Mesendoderm (in vitro differentiated cells): ENCODE measurements around the gene PPP3R2.
A peak's percentile ranks its signal among the peaks of the same experiment; 100 is the strongest.

Experiments
- DNase-seq: peaks from one replicate; pipeline ENCODE4 v3.0.0; 2013
- H2AK5ac ChIP-seq: 2 replicates; pipeline ENCODE4 v1.6.1; 2013; ENCODE audit warnings: low read length, inconsistent platforms
- H2BK120ac ChIP-seq: 2 replicates; pipeline ENCODE4 v1.6.1; 2013; ENCODE audit warnings: low read depth, mild to moderate bottlenecking, low read length, moderate library complexity, mixed read lengths
- H2BK15ac ChIP-seq: replicated peaks from 2 replicates; pipeline ENCODE4 v1.6.1; 2013; ENCODE audit warnings: low read depth, mild to moderate bottlenecking, moderate library complexity
- H2BK5ac ChIP-seq: 2 replicates; pipeline ENCODE4 v1.6.1; 2013; ENCODE audit warnings: low read length, inconsistent platforms
- H3K18ac ChIP-seq: 2 replicates; pipeline ENCODE4 v1.6.1; 2013; ENCODE audit warnings: mild to moderate bottlenecking, low read length, mixed read lengths
- H3K23ac ChIP-seq: one replicate; pipeline ENCODE4 v1.6.1; 2013; ENCODE audit warnings: low read length
- H3K27ac ChIP-seq: 2 replicates; pipeline ENCODE4 v1.5.1; 2013; ENCODE audit warnings: low read depth, mild to moderate bottlenecking, inconsistent platforms, low read length, moderate library complexity
- H3K27me3 ChIP-seq: 2 replicates; pipeline ENCODE4 v1.6.1; 2013; ENCODE audit warnings: low read length, control low read depth, mild to moderate bottlenecking, inconsistent platforms; ENCODE audit not compliant: insufficient read depth, poor library complexity
- H3K36me3 ChIP-seq: 2 replicates; pipeline ENCODE4 v1.6.1; 2013; ENCODE audit warnings: low read length, inconsistent platforms; ENCODE audit not compliant: control insufficient read depth, insufficient read depth
- H3K4ac ChIP-seq: one replicate; pipeline ENCODE4 v1.6.1; 2013; ENCODE audit warnings: low read depth, mild to moderate bottlenecking, low read length, moderate library complexity
- H3K4me1 ChIP-seq: 2 replicates; pipeline ENCODE4 v1.6.1; 2013; ENCODE audit warnings: low read depth, low read length, inconsistent platforms; ENCODE audit not compliant: control insufficient read depth
- H3K4me2 ChIP-seq: 2 replicates; pipeline ENCODE4 v1.6.1; 2013; ENCODE audit warnings: low read length
- H3K4me3 ChIP-seq: 2 replicates; pipeline ENCODE4 v1.5.1; 2013; ENCODE audit warnings: mild to moderate bottlenecking, low read length
- H3K56ac ChIP-seq: one replicate; pipeline ENCODE4 v1.6.1; 2013; ENCODE audit warnings: low read length
- H3K79me1 ChIP-seq: 2 replicates; pipeline ENCODE4 v1.6.1; 2013; ENCODE audit warnings: low read length, inconsistent platforms
- H3K79me2 ChIP-seq: 2 replicates; pipeline ENCODE4 v1.6.1; 2013; ENCODE audit warnings: mild to moderate bottlenecking, low read length; ENCODE audit not compliant: control insufficient read depth, insufficient read depth
- H3K9ac ChIP-seq: 2 replicates; pipeline ENCODE4 v1.6.1; 2013; ENCODE audit warnings: low read length, inconsistent platforms
- H4K5ac ChIP-seq: one replicate; pipeline ENCODE4 v1.6.1; 2013; ENCODE audit warnings: low read length
- H4K8ac ChIP-seq: one replicate; pipeline ENCODE4 v1.6.1; 2013; ENCODE audit warnings: low read depth, mild to moderate bottlenecking, control low read depth, low read length, moderate library complexity
- WGBS: extraction: QIAGEN DNeasy Blood & Tissue Kit; methylation state at CpG from one replicate; pipeline ENCODE4 v1.1.7; 2013; ENCODE audit warnings: low lambda C conversion rate, missing lambda C conversion rate; ENCODE audit not compliant: insufficient coverage; ENCODE audit errors: extremely low coverage; 5-methylcytosine and 5-hydroxymethylcytosine counted together

Gene PPP3R2

GRCh38 chr9:101625876-101626275 is 31.1 kb upstream of the PPP3R2 start:
- H3K4me3 ChIP-seq, result no peak overlapping the region
- no peak overlapping the region for H3K4me2 ChIP-seq
- no peak for DNase-seq
- no peak overlapping the region for H3K4ac ChIP-seq
- no peak overlapping the region for H3K18ac ChIP-seq
- no peak overlapping the region for H3K56ac ChIP-seq
- H3K23ac ChIP-seq, result no peak overlapping the region
- H3K9ac ChIP-seq, result no peak overlapping the region
- H2BK5ac ChIP-seq, result no peak overlapping the region
- H3K36me3 ChIP-seq, result no peaks in the 10 kb centered on the region
- WGBS, result no CpG with 5 or more reads among the region's 2 CpGs
- no peaks in the 10 kb centered on the region for H3K79me2 ChIP-seq
- H4K5ac ChIP-seq, result no peak overlapping the region
- no peaks in the 10 kb centered on the region for H3K4me1 ChIP-seq
- H3K27ac ChIP-seq, result no peak overlapping the region
- H2BK15ac ChIP-seq, result no peak overlapping the region
- no peak overlapping the region for H2BK120ac ChIP-seq
- no peak overlapping the region for H4K8ac ChIP-seq
- no peaks in the 10 kb centered on the region for H3K27me3 ChIP-seq
- H2AK5ac ChIP-seq, result no peak overlapping the region
- H3K79me1 ChIP-seq, result no peaks in the 10 kb centered on the region

GRCh38 chr9:101620452-101620851 is 25.7 kb upstream of the PPP3R2 start:
- H2BK5ac ChIP-seq, result no peak overlapping the region
- no peak overlapping the region for H2AK5ac ChIP-seq
- no CpG with 5 or more reads among the region's 1 CpG for WGBS
- H3K9ac ChIP-seq, result no peak overlapping the region
- H3K36me3 ChIP-seq, result no peaks in the 10 kb centered on the region
- H3K79me1 ChIP-seq, result no peaks in the 10 kb centered on the region
- H3K4me2 ChIP-seq, result no peak overlapping the region
- H3K4me3 ChIP-seq, result no peak overlapping the region
- H3K23ac ChIP-seq, result no peak overlapping the region
- no peak overlapping the region for H3K4ac ChIP-seq
- DNase-seq, result no peak
- no peaks in the 10 kb centered on the region for H3K4me1 ChIP-seq
- H2BK15ac ChIP-seq, result no peak overlapping the region
- no peak overlapping the region for H3K27ac ChIP-seq
- H4K8ac ChIP-seq, result no peak overlapping the region
- no peak overlapping the region for H2BK120ac ChIP-seq
- H3K27me3 ChIP-seq, result no peaks in the 10 kb centered on the region
- H3K56ac ChIP-seq, result no peak overlapping the region
- no peak overlapping the region for H4K5ac ChIP-seq
- H3K79me2 ChIP-seq, result no peaks in the 10 kb centered on the region
- H3K18ac ChIP-seq, result no peak overlapping the region

GRCh38 chr9:101618698-101619097 is 23.9 kb upstream of the PPP3R2 start:
- no peak overlapping the region for H3K18ac ChIP-seq
- H4K8ac ChIP-seq, result no peak overlapping the region
- DNase-seq, result no peak
- H3K4me3 ChIP-seq, result no peak overlapping the region
- H3K27ac ChIP-seq, result no peak overlapping the region
- H3K56ac ChIP-seq, result no peak overlapping the region
- no peak overlapping the region for H3K23ac ChIP-seq
- H3K4ac ChIP-seq, result no peak overlapping the region
- H2BK120ac ChIP-seq, result no peak overlapping the region
- no peaks in the 10 kb centered on the region for H3K79me2 ChIP-seq
- H2BK5ac ChIP-seq, result no peak overlapping the region
- H4K5ac ChIP-seq, result no peak overlapping the region
- H2AK5ac ChIP-seq, result no peak overlapping the region
- no peaks in the 10 kb centered on the region for H3K4me1 ChIP-seq
- no peak overlapping the region for H3K4me2 ChIP-seq
- H3K36me3 ChIP-seq, result no peaks in the 10 kb centered on the region
- H3K27me3 ChIP-seq, result no peaks in the 10 kb centered on the region
- no peak overlapping the region for H2BK15ac ChIP-seq
- H3K79me1 ChIP-seq, result no peaks in the 10 kb centered on the region
- H3K9ac ChIP-seq, result no peak overlapping the region

GRCh38 chr9:101605547-101605946 is 10.8 kb upstream of the PPP3R2 start:
- DNase-seq, result no peak
- Histone ChIP-seq H3K4me1 (no peaks in the 10 kb centered on the region), H3K27me3 (peaks cover 2% of the 10 kb centered on the region), H2BK15ac (no peak overlapping the region), H3K79me1 (no peaks in the 10 kb centered on the region), H3K79me2 (no peaks in the 10 kb centered on the region), H2BK5ac (no peak overlapping the region), H4K5ac (no peak overlapping the region), H3K4me2 (no peak overlapping the region), H3K4me3 (no peak overlapping the region), H2BK120ac (no peak overlapping the region), H2AK5ac (no peak overlapping the region), H3K4ac (no peak overlapping the region), H3K23ac (no peak overlapping the region), H4K8ac (no peak overlapping the region), H3K36me3 (no peaks in the 10 kb centered on the region), H3K9ac (no peak overlapping the region), H3K56ac (no peak overlapping the region), H3K18ac (no peak overlapping the region), H3K27ac (no peak overlapping the region)
- WGBS, result no CpG with 5 or more reads among the region's 3 CpGs

- Histone ChIP-seq H3K27me3 (peaks cover 2% of the 10 kb centered on the region), H4K5ac (no peak overlapping the region), H3K4me3 (no peak overlapping the region), H2BK15ac (no peak overlapping the region), H3K18ac (no peak overlapping the region), H2BK5ac (no peak overlapping the region), H3K4me2 (no peak overlapping the region), H3K36me3 (no peaks in the 10 kb centered on the region), H3K23ac (no peak overlapping the region), H2BK120ac (no peak overlapping the region), H3K9ac (no peak overlapping the region), H4K8ac (no peak overlapping the region), H3K4me1 (no peaks in the 10 kb centered on the region), H3K27ac (no peak overlapping the region), H3K4ac (no peak overlapping the region), H3K56ac (no peak overlapping the region), H2AK5ac (no peak overlapping the region), H3K79me2 (no peaks in the 10 kb centered on the region), H3K79me1 (no peaks in the 10 kb centered on the region)
- no CpG with 5 or more reads among the region's 2 CpGs for WGBS
- no peak for DNase-seq
Observed at GRCh38 chr9:101604296-101604695, 9.5 kb upstream of the PPP3R2 start.

- no peak overlapping the region for H3K27ac ChIP-seq
- H3K23ac ChIP-seq, result no peak overlapping the region
- WGBS, result no CpG with 5 or more reads among the region's 11 CpGs
- no peaks in the 10 kb centered on the region for H3K79me2 ChIP-seq
- no peak overlapping the region for H3K56ac ChIP-seq
- no peak overlapping the region for H3K4me2 ChIP-seq
- DNase-seq, result peak; percentile 83
- H3K36me3 ChIP-seq, result no peaks in the 10 kb centered on the region
- H2AK5ac ChIP-seq, result no peak overlapping the region
- no peak overlapping the region for H4K8ac ChIP-seq
- H3K27me3 ChIP-seq, result no peaks in the 10 kb centered on the region
- H3K4me3 ChIP-seq, result no peak overlapping the region
- H3K18ac ChIP-seq, result no peak overlapping the region
- H3K79me1 ChIP-seq, result no peaks in the 10 kb centered on the region
- H3K4me1 ChIP-seq, result no peaks in the 10 kb centered on the region
- no peak overlapping the region for H4K5ac ChIP-seq
- no peak overlapping the region for H2BK120ac ChIP-seq
- H2BK5ac ChIP-seq, result no peak overlapping the region
- H2BK15ac ChIP-seq, result no peak overlapping the region
- no peak overlapping the region for H3K4ac ChIP-seq
- no peak overlapping the region for H3K9ac ChIP-seq
Observed at GRCh38 chr9:101601904-101602765, 7.4 kb upstream of the PPP3R2 start.
